Prostate gland (tissue), 2 donors: Measurements from ENCODE around the gene PACC1. TPM values are rescaled to one million over a fixed set of nuclear protein-coding genes. Genes with fewer than 3 reads are reported as not detected.

Source experiments
- DNase-seq: peaks from one replicate; pipeline ENCODE4 v3.0.0-alpha.2; 2019; ENCODE audit warnings: low spot score
- H3K27ac ChIP-seq, 2 donors: fragments of 200-600 bp; sonication (generic); 2 replicates each; pipeline ENCODE4 v1.5.1; 2017 to 2019
- H3K27me3 ChIP-seq: fragments of 200-600 bp; sonication (generic); replicated peaks from 2 replicates; pipeline ENCODE4 v1.5.1; 2019; ENCODE audit not compliant: insufficient read depth
- H3K36me3 ChIP-seq, 2 donors: fragments of 200-600 bp; sonication (generic); 1 replicate in 1 of 2; 2 replicates in 1 of 2; pipeline versions ENCODE4 v1.5.1 to v1.8.1; 2017 to 2019
- H3K4me1 ChIP-seq: fragments of 200-600 bp; sonication (generic); replicated peaks from 2 replicates; pipeline ENCODE4 v1.5.1; 2019
- H3K4me3 ChIP-seq, 2 donors: fragments of 200-600 bp; sonication (generic); 2 replicates each; pipeline ENCODE4 v1.5.1; 2017 to 2019
- H3K9me3 ChIP-seq: fragments of 200-600 bp; sonication (generic); 2 replicates; pipeline ENCODE4 v1.5.1; 2017
- POLR2A ChIP-seq: fragments of 450-650 bp; IDR thresholded peaks from one replicate; pipeline ENCODE4 v1.6.1; 2016; ENCODE audit warnings: antibody characterized with exemption, mild to moderate bottlenecking
- POLR2AphosphoS5 ChIP-seq: sonication (generic); formaldehyde crosslinking; IDR thresholded peaks from one replicate; pipeline ENCODE4 v1.6.1; 2017; ENCODE audit warnings: antibody characterized with exemption
- WGBS: methylation state at CpG from one replicate; pipeline ENCODE4 v1.1.5; 2018; 5-methylcytosine and 5-hydroxymethylcytosine counted together
- intact Hi-C: fragments of 100-400 bp; cut with DNase I; formaldehyde crosslinking; loops from one replicate; pipeline ENCODE4 v1.14.2; 2022
- total RNA-seq, 2 donors: library from RNA; depleted of rRNA; stranded (reverse); fragments of >200 nt; gene quantifications; one replicate each; pipeline ENCODE4 v1.1.0, GENCODE V29; 2016
- TF ChIP-seq, protein P1 (sequence below), 4 experiments: fragments of 200-600 bp in 2 of 4; fragments of 450-650 bp in 2 of 4; sonication (generic) in 2 of 4; IDR thresholded peaks; 1 replicate in 3 of 4; 2 replicates in 1 of 4; pipeline ENCODE4 v1.5.1; 2016 to 2019; ENCODE audit warnings: antibody characterized with exemption in 4 of 4, mild to moderate bottlenecking in 2 of 4, moderate library complexity in 2 of 4

PACC1 gene
- total RNA-seq, 2 donors from 2014 or later = 5.6 to 6.4 TPM

DNA sequence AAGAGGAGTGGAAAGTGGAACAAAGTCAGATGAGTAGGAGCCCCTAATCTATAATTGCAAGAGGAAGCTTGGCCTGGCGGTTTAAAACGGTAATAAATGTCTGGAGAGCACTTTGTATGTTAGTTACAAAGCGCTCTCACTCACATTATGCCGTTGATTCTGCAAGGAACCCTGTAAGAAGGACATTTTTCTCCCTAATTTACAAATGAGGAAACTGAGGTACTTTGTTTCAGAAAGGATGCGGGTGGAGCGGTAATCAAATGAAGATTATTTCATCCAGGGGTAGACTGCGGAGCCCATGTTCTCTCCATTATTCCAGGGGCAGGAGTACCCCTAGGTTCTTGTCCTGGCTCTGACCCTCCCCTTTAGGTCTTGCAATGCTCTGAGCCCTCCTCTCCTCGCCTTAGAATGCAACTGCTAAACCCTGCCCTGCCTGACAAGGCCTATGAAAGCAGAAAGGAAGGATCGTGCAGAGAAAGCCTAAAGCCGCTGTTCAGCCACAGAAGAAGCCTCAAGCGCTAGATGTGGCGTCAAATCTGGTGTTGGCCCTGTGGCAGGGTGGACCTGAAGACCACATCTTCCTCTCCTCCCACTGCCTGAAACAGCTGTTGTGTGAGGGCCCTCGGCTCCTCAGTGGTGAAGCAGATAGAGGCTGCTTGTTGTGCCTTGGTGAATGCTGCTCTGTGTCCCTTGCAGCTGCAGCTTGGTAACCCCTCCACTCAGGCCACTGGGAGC, 588 bp upstream of the PACC1 start:
- TF ChIP-seq, protein P1, sequence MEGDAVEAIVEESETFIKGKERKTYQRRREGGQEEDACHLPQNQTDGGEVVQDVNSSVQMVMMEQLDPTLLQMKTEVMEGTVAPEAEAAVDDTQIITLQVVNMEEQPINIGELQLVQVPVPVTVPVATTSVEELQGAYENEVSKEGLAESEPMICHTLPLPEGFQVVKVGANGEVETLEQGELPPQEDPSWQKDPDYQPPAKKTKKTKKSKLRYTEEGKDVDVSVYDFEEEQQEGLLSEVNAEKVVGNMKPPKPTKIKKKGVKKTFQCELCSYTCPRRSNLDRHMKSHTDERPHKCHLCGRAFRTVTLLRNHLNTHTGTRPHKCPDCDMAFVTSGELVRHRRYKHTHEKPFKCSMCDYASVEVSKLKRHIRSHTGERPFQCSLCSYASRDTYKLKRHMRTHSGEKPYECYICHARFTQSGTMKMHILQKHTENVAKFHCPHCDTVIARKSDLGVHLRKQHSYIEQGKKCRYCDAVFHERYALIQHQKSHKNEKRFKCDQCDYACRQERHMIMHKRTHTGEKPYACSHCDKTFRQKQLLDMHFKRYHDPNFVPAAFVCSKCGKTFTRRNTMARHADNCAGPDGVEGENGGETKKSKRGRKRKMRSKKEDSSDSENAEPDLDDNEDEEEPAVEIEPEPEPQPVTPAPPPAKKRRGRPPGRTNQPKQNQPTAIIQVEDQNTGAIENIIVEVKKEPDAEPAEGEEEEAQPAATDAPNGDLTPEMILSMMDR (IDR thresholded peaks at IDR 0.05) = no peak
- no peak for TF ChIP-seq POLR2AphosphoS5
- TF ChIP-seq POLR2A = no peak
- Histone ChIP-seq H3K4me3 (peak overlapping the region in 1 of 2 donors; percentile 61), H3K9me3 (no peaks in the 10 kb centered on the region), H3K27ac (peak overlapping the region; percentile 56 to 59), H3K4me1 (no peaks in the 10 kb centered on the region), H3K27me3 (no peaks in the 10 kb centered on the region), H3K36me3 (no peaks in the 10 kb centered on the region)
- no peak for DNase-seq
- intact Hi-C loops = no loop called here
- 67% methylated on average over 13 of the region's 13 CpGs for WGBS

DNA sequence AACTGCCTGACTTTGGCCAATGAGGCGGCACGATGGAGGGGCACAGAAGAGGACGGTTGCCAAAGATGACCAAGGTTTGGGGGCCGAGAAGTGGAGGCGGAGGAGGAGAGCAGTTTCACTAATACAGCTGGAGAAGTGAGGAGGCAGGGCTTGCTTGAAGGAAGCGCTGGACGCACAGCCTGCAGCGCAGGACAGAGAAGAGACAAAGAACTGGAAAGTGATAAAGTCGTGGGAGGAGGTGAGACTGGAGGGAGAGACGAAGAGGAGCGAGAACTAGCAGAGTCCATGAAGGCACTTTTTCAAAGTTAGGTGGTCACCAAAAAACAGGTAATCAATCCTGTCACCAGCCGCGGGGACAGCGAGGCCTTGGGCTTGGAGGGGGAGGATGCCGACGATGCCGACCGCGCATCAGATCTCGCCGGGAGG, 771 bp downstream of the PACC1 start:
- Histone ChIP-seq H3K36me3 (no peaks in the 10 kb centered on the region), H3K9me3 (no peaks in the 10 kb centered on the region), H3K4me3 (peak overlapping the region; percentile 61 to 66), H3K27ac (peak overlapping the region; percentile 56 to 59), H3K27me3 (no peaks in the 10 kb centered on the region), H3K4me1 (no peaks in the 10 kb centered on the region)
- DNase-seq = no peak
- TF ChIP-seq POLR2AphosphoS5 (no peak), POLR2A (no peak)
- TF ChIP-seq, protein P1 (IDR thresholded peaks at IDR 0.05) = no peak
- WGBS = 11% methylated on average over 21 of the region's 21 CpGs
- intact Hi-C loops = no loop called here

DNA sequence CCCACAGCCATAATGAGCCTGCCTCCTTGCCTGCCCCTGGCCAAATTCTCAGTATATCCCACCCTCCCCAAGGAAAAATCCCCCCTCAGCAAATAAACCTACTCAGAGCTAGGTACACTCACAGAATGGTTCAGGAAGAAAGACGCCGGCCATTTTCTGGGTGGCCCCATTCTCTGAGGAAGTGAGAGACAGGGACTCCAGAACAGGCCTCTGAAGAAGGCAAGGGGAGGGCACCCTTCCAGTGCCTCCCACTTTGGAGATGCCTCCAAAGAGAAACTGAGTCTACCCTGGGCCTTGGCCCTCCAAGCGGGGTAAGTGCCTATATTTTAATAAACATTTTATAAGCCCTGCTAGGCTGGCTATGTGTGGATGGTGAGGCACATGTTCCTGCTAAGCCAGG, 2.3 kb downstream of the PACC1 start:
- TF ChIP-seq POLR2AphosphoS5 (no peak), POLR2A (no peak)
- TF ChIP-seq, protein P1 (IDR thresholded peaks at IDR 0.05) = no peak
- Histone ChIP-seq H3K36me3 (no peaks in the 10 kb centered on the region), H3K4me3 (no peak overlapping the region), H3K27ac (no peak overlapping the region), H3K4me1 (no peaks in the 10 kb centered on the region), H3K27me3 (no peaks in the 10 kb centered on the region), H3K9me3 (no peaks in the 10 kb centered on the region)
- 97% methylated on average over 3 of the region's 3 CpGs for WGBS
- intact Hi-C loops = no loop called here
- DNase-seq = no peak

DNA sequence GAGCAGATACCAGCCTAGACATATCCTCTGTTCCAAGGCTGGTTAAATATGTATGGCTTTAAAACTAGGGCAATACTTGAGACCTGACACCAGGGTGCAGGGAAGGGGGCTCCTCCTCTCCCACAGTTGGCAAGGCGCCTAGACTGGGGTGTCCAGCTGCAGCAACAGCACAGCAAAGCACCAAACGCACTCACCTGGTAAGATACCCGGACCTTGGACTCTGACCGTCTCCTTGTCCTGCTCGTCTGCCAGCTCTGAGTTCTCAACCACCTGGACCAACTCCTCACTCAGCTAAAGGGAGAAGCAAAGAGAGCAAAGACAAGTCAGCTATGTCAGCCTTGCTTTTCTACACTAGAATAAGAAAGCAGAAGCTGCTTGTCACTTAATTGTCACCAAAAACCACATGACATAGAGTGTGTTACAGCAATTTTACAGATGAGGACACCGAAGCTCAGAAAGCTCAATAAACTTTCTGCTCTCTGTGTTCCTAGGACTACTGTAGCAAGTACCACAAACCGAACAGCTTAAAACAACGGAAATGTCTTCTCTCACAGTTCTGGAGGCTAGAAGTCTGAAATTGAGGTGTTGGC, 4.4 kb downstream of the PACC1 start:
- 94% methylated on average over 8 of the region's 8 CpGs for WGBS
- H3K4me1 ChIP-seq = no peaks in the 10 kb centered on the region
- DNase-seq = no peak

DNA sequence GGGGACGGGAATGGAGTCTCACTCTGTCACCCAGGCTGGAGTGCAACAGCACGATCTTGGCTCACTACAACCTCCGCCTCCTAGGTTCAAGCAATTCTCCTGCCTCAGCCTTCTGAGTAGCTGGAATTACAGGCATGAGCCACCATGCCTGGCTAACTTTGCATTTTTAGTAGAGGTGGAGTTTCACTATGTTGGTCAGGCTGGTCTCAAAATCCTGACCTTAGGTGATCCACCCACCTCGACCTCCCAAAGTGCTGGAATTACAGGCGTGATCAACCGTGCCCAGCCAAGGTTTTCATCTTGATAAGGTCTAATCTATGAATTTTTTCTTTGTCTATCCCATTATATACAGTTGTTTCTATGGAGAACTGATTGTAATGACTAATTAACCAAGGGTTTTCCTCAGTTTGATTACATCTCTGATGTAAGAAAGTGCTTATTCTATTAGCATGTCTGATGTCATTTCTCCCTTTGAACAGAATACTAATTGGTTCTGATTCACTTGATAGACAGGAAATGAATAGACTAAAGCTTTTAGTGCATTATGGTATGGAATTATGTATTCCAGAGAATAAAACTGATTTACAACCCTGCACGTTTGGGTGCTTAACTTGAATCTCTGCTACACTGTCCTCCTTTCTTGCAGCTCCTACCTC, 11.9 kb downstream of the PACC1 start:
- TF ChIP-seq, protein P1 (IDR thresholded peaks at IDR 0.05) = no peak
- no peak for TF ChIP-seq POLR2A
- no peak for TF ChIP-seq POLR2AphosphoS5
- Histone ChIP-seq H3K4me3 (no peak overlapping the region), H3K9me3 (no peaks in the 10 kb centered on the region), H3K27ac (no peak overlapping the region), H3K27me3 (no peaks in the 10 kb centered on the region), H3K36me3 (no peaks in the 10 kb centered on the region), H3K4me1 (no peaks in the 10 kb centered on the region)
- 88% methylated on average over 7 of the region's 7 CpGs for WGBS
- intact Hi-C loops = no loop called here
- no peak for DNase-seq

More for the DNA sequence above, 4.4 kb downstream of the PACC1 start:
- no peaks in the 10 kb centered on the region for H3K36me3 ChIP-seq
- H3K27me3 ChIP-seq = no peaks in the 10 kb centered on the region
- no peak for TF ChIP-seq POLR2A
- H3K4me3 ChIP-seq = no peak overlapping the region
- no peak overlapping the region for H3K27ac ChIP-seq
- no peaks in the 10 kb centered on the region for H3K9me3 ChIP-seq
- intact Hi-C loops = no loop called here
